Stimulated activated CD4-positive, alpha-beta T cell treated with anti-CD3 and anti-CD28 coated beads, TNF-alpha, amount 100 ng/mL, for 24 hours (primary cell): ENCODE data around the gene MAD1L1.

Experiments
- DNase-seq, 3 experiments: peaks; one replicate each; pipeline ENCODE4 v3.0.0-alpha.2; 2020; ENCODE audit warnings: low read depth in 3 of 3

The MAD1L1 gene

GRCh38 chr7:2016021-2016631 is 216.6 kb downstream of the MAD1L1 start:
- DNase-seq = no peak

DNA sequence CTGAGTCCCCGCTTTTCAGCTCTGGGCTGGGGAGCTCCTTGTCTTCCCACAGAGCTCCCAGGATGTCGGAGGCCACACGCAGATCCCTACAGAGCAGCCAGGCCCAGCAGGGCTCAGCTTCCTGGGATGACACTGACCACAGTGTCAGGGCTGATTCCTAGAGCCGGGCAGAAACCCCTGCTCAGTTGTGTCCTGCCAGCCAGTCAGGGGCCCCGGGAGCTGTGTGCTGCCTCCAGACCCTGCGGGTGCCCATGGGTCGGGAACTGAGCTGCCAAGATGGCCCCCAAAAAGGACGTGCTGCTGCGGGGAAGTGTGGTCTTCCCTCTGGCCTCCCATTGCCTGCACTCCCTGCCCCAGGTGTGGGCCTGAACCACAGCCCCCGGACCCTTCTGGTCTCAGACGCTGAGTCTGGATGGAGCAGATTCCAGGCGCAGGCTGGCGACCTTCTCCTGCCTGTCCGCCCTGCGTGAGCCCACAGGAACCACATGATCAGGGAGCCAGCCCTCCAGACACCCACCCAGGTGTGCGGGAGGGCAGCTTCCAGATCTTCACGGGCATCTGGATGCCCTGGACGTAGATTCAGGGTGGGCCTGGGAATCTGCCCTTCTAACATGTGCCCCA is 217.4 kb downstream of the MAD1L1 start:
- DNase-seq = no peak

DNA sequence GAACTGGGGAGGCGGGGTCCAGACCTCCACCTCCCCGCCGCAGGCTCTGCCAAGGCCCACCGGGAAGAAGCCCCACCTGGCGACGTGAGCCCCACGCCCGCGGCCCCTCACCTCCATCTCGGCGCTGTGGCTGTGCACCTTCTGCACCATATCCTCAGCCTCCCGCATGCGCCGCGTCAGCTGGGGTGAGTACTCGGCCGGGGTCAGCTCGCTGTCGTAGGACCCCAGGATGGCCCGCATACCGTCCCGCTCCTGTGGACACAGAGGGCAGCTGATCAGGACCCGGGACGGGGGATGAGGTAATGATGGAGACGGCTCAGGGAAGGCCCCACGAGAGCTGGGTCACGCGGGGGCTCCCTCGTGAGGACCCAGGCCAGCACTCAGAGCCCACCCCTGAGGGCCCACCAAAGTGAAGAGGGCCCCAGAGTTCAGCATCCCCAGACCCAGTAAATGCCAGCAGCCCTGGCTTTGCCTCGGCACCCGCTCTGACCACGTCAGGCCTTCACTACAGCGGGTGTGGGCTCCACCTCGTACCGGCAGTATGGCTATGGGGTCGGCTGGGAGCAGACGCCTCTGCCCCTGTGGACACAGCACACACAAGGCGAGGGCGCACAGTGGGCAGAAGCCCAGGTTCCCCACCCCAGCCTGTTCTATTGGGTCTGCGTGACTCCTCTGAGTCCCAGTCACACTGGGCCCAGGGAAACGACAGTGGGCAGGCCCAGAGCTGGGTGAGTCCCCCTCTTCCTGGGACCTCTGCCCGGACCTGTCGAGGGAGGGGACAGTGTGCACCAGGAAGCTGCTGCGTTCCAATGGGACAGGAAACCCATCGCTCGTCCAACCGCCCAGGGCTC is 218.1 kb downstream of the MAD1L1 start:
- no peak for DNase-seq

DNA sequence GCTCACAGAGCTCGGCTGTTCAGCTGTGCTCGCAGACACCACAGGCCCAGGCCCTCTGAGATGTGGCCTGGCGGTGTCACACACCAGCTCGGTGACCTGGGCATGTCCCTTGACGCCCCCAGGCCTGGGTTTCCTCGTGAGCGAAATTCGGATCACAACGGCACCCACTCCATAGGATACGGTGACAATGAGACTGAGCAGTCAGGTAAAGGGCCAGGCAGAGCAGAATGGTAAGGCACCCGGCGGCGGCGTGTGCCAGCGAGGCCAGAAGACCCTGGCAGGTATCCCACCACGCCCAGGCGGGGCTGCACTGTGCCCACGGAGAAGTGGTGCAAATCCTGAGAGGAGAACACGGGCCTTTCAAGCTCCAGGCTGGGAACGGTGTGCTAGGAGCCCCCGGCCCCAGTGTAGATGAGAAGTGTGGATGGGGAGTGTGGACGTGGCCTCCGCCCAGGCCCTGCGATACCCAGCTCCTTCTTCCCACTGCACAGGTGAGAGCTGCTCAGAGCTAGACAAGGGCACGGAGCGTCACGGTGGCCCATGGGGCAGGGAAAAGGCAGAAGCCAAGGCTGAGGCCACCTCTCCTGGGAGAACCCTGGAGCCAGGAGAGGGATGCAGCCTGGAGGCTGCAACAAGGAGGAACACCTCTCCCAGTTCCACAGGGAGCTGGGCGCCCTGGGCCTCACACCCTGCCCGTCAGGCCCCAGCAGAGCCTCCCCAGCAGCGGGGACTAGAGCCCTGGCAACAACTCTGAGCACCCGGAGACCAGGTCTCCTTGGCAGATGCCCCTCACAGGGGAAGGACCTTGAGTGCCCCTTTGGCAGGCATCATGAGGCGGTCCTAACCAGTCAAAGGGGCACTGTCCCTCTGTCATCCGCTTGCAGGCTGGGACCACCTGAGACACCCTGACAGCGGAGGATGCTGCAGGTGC is 219.1 kb downstream of the MAD1L1 start:
- no peak for DNase-seq

GRCh38 chr7:2012981-2013380 is 219.8 kb downstream of the MAD1L1 start:
- DNase-seq = no peak

GRCh38 chr7:2012044-2012900 is 220.5 kb downstream of the MAD1L1 start:
- DNase-seq = no peak

DNA sequence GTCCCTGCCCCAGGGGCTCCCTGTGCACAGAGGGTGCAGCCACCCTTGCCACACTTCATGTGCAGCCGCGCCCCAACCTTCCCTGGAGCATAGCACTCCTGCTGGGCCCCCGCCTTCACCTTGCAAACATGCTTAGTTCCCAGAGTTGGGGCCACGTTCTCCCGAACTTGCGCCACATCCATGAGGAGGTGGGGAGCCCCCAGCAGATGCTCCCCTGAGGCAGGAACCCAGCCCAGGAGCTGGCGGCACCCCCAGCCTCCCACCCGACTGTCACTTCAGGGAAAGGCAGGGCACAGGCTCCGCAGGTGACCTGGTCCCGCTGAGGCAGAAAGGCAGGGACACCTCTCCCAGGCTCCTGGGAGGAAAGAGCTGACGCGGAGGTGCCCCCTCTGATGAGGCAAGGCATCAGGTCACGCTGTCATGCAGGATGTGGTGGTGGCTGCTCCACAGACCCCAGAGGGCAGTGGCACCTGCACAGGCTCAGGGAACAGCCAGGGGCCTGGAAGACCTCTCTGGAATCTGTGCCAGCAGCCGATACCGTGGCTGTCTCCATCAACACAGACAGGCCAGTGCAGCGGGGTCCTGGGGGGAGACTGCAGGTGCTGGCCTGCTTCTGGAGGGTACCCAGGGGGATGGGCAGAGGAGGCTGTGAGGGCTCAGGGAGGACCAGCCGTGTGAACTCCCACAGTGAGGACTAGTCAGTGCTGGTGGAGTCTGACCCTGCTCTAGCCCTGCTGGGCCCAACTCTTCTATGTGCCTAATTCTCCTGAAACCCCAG is 221.3 kb downstream of the MAD1L1 start:
- no peak for DNase-seq

DNA sequence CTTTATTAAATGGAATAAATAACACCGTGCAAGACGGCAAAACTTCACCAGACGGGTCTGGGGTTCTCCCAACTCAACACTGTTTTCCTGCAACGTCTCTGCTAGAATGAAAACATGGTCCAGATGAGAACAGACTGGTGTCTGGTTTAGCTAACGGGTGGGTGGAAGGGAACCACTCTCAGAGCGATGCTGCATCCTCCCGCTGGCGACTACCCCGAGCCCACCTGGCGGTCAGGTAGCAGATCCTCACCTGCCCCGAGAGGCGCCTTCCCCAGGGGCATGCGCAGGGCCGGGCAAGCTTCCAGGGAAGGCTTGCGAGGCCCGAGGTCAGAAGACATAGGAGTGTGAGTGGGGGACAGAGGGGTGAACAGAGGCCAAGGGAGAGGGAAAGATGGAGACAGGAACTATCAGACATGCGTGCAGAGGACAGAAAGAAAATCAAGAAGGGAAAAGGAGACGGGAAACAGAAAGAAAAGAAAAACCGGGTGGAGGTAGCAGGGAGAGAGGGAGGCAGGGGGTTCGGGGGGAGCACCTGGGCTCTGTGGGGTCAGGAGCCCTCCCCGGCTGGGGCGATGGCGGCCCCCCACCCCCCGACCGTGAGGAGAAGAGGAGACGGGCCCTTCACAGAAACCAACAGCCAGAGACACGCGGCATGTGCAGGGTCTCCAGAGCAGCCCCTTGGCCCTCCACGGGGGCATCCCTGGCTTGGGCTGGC is 222.0 kb downstream of the MAD1L1 start:
- no peak for DNase-seq

GRCh38 chr7:2010101-2010500 is 222.6 kb downstream of the MAD1L1 start:
- no peak for DNase-seq

- DNase-seq = no peak
These were observed 223.2 kb downstream of the MAD1L1 start for GRCh38 chr7:2009541-2010001.

DNA sequence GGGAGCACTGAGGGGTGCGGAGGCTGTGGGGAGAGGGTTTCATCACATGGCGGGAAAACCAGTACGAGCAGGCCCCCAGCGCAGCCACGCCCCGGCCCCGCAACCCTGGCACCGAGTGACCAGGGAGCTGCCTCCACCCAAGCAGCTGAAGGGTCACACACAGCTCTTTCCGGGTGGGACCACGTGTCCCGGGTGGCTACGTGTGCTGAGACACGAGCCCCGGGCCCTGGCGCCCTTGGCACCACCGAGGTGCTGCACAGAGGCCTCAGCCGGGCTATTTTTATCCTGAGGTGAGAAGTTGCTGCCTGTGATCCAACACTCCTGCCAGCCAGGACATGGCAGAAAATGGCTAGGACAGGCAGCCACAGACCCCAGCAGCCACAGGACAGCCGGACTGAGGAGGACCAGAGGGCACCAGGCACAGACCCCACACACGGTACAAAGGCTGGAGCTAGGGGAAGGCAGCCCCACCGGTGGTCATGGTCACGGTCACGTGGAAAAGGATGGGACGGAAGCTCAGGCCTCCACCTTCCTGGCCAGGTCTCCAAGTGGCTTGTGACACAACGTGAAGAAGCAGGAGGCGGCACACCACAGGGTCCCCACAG is 223.7 kb downstream of the MAD1L1 start:
- DNase-seq = no peak

- DNase-seq = no peak
These were observed 224.4 kb downstream of the MAD1L1 start for GRCh38 chr7:2008101-2008935.

- no peak for DNase-seq
These were observed 225.2 kb downstream of the MAD1L1 start for GRCh38 chr7:2007551-2007950.

- DNase-seq = no peak
These were observed 225.8 kb downstream of the MAD1L1 start for GRCh38 chr7:2006921-2007381.

DNA sequence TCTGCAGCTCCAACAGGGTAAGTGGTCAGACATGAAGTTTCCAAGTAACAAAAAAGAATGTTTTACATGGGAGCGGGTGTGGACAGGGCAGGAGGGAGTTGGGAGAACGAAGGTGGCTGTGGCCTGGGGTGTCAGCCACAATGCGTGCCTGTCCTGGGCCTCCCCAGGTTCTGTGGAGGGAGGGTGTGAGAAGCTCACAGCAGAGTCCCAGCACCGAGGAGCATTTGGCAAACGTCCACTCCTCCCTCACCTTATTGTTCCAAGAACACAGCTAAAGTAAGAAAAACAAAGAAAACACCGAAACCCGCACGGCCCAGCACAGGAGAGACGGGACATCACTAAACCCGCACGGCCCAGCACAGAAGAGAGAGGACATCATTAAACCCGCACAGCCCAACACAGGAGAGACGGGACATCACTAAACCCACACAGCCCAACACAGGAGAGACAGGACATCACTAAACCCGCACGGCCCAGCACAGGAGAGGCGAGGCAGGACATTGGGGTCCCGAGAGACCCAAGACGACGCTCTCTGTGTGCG is 226.4 kb downstream of the MAD1L1 start:
- no peak for DNase-seq

GRCh38 chr7:2005786-2006185 is 227.0 kb downstream of the MAD1L1 start:
- DNase-seq = no peak
